Keratinocyte (primary cell): ENCODE measurements around the gene CNTNAP3B.
"Not testable (repeated sequence)": the region's sequence is repeated elsewhere in the genome, so short reads cannot be mapped to it uniquely, and the experiment has no call there.

Source experiments
- EZH2 ChIP-seq: IDR thresholded peaks from one replicate; pipeline ENCODE4 v1.6.1; 2012; ENCODE audit warnings: inconsistent platforms, mild to moderate bottlenecking, low read length, moderate library complexity
- TF ChIP-seq, protein P1 (sequence below), 3 experiments: IDR thresholded peaks in 1 of 3; conservative IDR thresholded peaks in 1 of 3; optimal IDR thresholded peaks in 1 of 3; 2 replicates in 2 of 3; 3 replicates in 1 of 3; pipeline versions ENCODE3 to v1.5.1; 2011; ENCODE audit warnings: low read length in 3 of 3, mild to moderate bottlenecking in 3 of 3, moderate library complexity in 2 of 3, control low read depth in 1 of 3, inconsistent platforms in 1 of 3; ENCODE audit not compliant: insufficient read depth in 2 of 3; ENCODE audit errors: extremely low read depth in 1 of 3

GRCh38 chr9:42020639-42021038, 108.6 kb downstream of the CNTNAP3B start:
- TF ChIP-seq, protein P1, sequence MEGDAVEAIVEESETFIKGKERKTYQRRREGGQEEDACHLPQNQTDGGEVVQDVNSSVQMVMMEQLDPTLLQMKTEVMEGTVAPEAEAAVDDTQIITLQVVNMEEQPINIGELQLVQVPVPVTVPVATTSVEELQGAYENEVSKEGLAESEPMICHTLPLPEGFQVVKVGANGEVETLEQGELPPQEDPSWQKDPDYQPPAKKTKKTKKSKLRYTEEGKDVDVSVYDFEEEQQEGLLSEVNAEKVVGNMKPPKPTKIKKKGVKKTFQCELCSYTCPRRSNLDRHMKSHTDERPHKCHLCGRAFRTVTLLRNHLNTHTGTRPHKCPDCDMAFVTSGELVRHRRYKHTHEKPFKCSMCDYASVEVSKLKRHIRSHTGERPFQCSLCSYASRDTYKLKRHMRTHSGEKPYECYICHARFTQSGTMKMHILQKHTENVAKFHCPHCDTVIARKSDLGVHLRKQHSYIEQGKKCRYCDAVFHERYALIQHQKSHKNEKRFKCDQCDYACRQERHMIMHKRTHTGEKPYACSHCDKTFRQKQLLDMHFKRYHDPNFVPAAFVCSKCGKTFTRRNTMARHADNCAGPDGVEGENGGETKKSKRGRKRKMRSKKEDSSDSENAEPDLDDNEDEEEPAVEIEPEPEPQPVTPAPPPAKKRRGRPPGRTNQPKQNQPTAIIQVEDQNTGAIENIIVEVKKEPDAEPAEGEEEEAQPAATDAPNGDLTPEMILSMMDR (optimal IDR thresholded peaks at IDR 0.05 in 1 of 3, IDR thresholded peaks at IDR 0.05 in 1 of 3, conservative IDR thresholded peaks at IDR 0.05 in 1 of 3; ENCODE audit: extremely low read depth in 1 of 3, insufficient read depth in 2 of 3, low read length in 3 of 3) = not testable (repeated sequence)
- TF ChIP-seq EZH2 = not testable (repeated sequence)
